CD4-positive, CD25-positive, alpha-beta regulatory T cell (primary cell): ENCODE measurements around the gene GALE. TPM values are rescaled to one million over a fixed set of nuclear protein-coding genes. Genes with fewer than 3 reads are reported as not detected.
"Not testable (repeated sequence)": the region's sequence is repeated elsewhere in the genome, so short reads cannot be mapped to it uniquely, and the experiment has no call there.

ENCODE experiments used
- ATAC-seq, 2 donors: fragments of 150-1000 bp; cut with Tn5 transposase; one replicate each; pipeline ENCODE4 v1.10.0; 2021; ENCODE audit warnings: low read depth in 2 of 2, moderate number of reproducible peaks in 2 of 2, moderate library complexity in 1 of 2
- DNase-seq, 3 donors: peaks; one replicate each; pipeline versions ENCODE4 v3.0.0 to v3.0.0-alpha.2; 2012 to 2022; ENCODE audit warnings: mixed read lengths in 1 of 3
- H3K27ac ChIP-seq: one replicate; pipeline ENCODE4 v1.7.0; 2013; ENCODE audit warnings: mild to moderate bottlenecking, low read length; ENCODE audit not compliant: insufficient read depth, poor library complexity, severe bottlenecking
- H3K27me3 ChIP-seq: one replicate; pipeline ENCODE4 v1.7.0; 2013; ENCODE audit warnings: low read length; ENCODE audit not compliant: control insufficient read depth, insufficient read depth
- H3K36me3 ChIP-seq: one replicate; pipeline ENCODE4 v1.7.0; 2013; ENCODE audit warnings: mild to moderate bottlenecking, low read length, moderate library complexity; ENCODE audit not compliant: control insufficient read depth, insufficient read depth
- H3K4me1 ChIP-seq: 2 replicates; pipeline ENCODE4 v1.7.0; 2013; ENCODE audit warnings: mild to moderate bottlenecking, low read length; ENCODE audit not compliant: insufficient read depth, control insufficient read depth, poor library complexity, severe bottlenecking
- H3K4me3 ChIP-seq: one replicate; pipeline ENCODE4 v1.7.0; 2013; ENCODE audit warnings: low read depth, mild to moderate bottlenecking, low read length, moderate library complexity
- H3K9me3 ChIP-seq, 2 experiments: 1 replicate in 1 of 2; 2 replicates in 1 of 2; pipeline ENCODE4 v1.7.0; 2013; ENCODE audit warnings: low read length in 2 of 2, mild to moderate bottlenecking in 1 of 2, moderate library complexity in 1 of 2; ENCODE audit not compliant: control insufficient read depth in 2 of 2
- H3K27ac Mint-ChIP-seq, 3 donors: one replicate each; pipeline ENCODE4 v1.8.0; 2020 to 2022; ENCODE audit warnings: mild to moderate bottlenecking in 3 of 3, mixed read lengths in 3 of 3, moderate library complexity in 2 of 3
- H3K27me3 Mint-ChIP-seq: one replicate; pipeline ENCODE4 v1.8.0; 2022; ENCODE audit warnings: mild to moderate bottlenecking, mixed read lengths
- H3K36me3 Mint-ChIP-seq: one replicate; pipeline ENCODE4 v1.8.0; 2020; ENCODE audit warnings: mixed read lengths
- H3K4me1 Mint-ChIP-seq, 4 donors: one replicate each; pipeline ENCODE4 v1.8.0; 2020 to 2022; ENCODE audit warnings: mixed read lengths in 4 of 4, mild to moderate bottlenecking in 1 of 4
- H3K4me3 Mint-ChIP-seq, 4 donors: one replicate each; pipeline ENCODE4 v1.8.0; 2020 to 2022; ENCODE audit warnings: mild to moderate bottlenecking in 4 of 4, mixed read lengths in 4 of 4, moderate library complexity in 3 of 4
- H3K9me3 Mint-ChIP-seq, 7 donors: one replicate each; pipeline ENCODE4 v1.8.0; 2020 to 2022; ENCODE audit warnings: mixed read lengths in 7 of 7, mild to moderate bottlenecking in 3 of 7, moderate library complexity in 2 of 7
- polyA plus RNA-seq, 4 donors: library from polyadenylated mRNA; unstranded; fragments of 300-500 nt; fragmentation: Illumina TruSeq; gene quantifications; one replicate each; pipeline ENCODE4 v1.2.3, GENCODE V29; 2021
- total RNA-seq: library from RNA; stranded (reverse); gene quantifications from one replicate; pipeline ENCODE4 v1.2.3, GENCODE V29; 2022

The GALE gene
- total and polyA plus RNA-seq, 5 donors from 2014 or later: 7.0 to 10.3 (median 9.8) TPM

GRCh38 chr1:23806280-23806679 lies 5.7 kb upstream of the GALE start:
- Mint-ChIP-seq H3K27me3 (no peaks in the 10 kb centered on the region), H3K4me3 (no peak overlapping the region), H3K36me3 (peaks cover 41% of the 10 kb centered on the region), H3K27ac (no peak overlapping the region), H3K9me3 (no peaks in the 10 kb centered on the region), H3K4me1 (peaks cover 8 to 20% (median 15%) of the 10 kb centered on the region in 4 donors)
- H3K4me3 ChIP-seq: no peak overlapping the region
- peaks cover 12% of the 10 kb centered on the region for H3K36me3 ChIP-seq
- peaks cover 9% of the 10 kb centered on the region for H3K4me1 ChIP-seq
- no peaks in the 10 kb centered on the region for H3K27me3 ChIP-seq
- no peak overlapping the region for H3K27ac ChIP-seq
- ATAC-seq (no peak), DNase-seq (no peak)
- H3K9me3 ChIP-seq: no peaks in the 10 kb centered on the region

- no peaks in the 10 kb centered on the region for H3K9me3 Mint-ChIP-seq
- H3K36me3 Mint-ChIP-seq: peaks cover 33% of the 10 kb centered on the region
- peaks cover 6 to 15% (median 7%) of the 10 kb centered on the region in 4 donors for H3K4me1 Mint-ChIP-seq
- DNase-seq: no peak
- H3K9me3 ChIP-seq: no peaks in the 10 kb centered on the region
- no peaks in the 10 kb centered on the region for H3K27me3 ChIP-seq
- H3K4me1 ChIP-seq: peaks cover 16% of the 10 kb centered on the region
- no peaks in the 10 kb centered on the region for H3K27me3 Mint-ChIP-seq
- no peak for ATAC-seq
- no peak overlapping the region for H3K4me3 ChIP-seq
- peak overlapping the region in 2 of 4 donors; percentile 47 to 51 for H3K4me3 Mint-ChIP-seq
- H3K27ac Mint-ChIP-seq: peak overlapping the region in 2 of 3 donors; percentile 39 to 83
- H3K36me3 ChIP-seq: peaks cover 12% of the 10 kb centered on the region
- no peak overlapping the region for H3K27ac ChIP-seq
Measured at GRCh38 chr1:23805025-23805424, 4.5 kb upstream of the GALE start.

- H3K4me1 ChIP-seq: peaks cover 17% of the 10 kb centered on the region
- H3K27me3 Mint-ChIP-seq: no peaks in the 10 kb centered on the region
- peak overlapping the region in 1 of 3 donors; percentile 39 for H3K27ac Mint-ChIP-seq
- H3K4me1 Mint-ChIP-seq: peaks cover 0 to 15% (median 6%) of the 10 kb centered on the region in 4 donors
- ATAC-seq (no peak), DNase-seq (no peak)
- H3K27ac ChIP-seq: no peak overlapping the region
- no peaks in the 10 kb centered on the region for H3K9me3 Mint-ChIP-seq
- peaks cover 33% of the 10 kb centered on the region for H3K36me3 Mint-ChIP-seq
- H3K27me3 ChIP-seq: no peaks in the 10 kb centered on the region
- H3K4me3 ChIP-seq: no peak overlapping the region
- peaks cover 12% of the 10 kb centered on the region for H3K36me3 ChIP-seq
- H3K9me3 ChIP-seq: no peaks in the 10 kb centered on the region
- peak overlapping the region in 2 of 4 donors; percentile 44 to 51 for H3K4me3 Mint-ChIP-seq
Measured at GRCh38 chr1:23804183-23804835, 3.8 kb upstream of the GALE start.

GRCh38 chr1:23803674-23804073 lies 3.1 kb upstream of the GALE start:
- DNase-seq: no peak
- no peaks in the 10 kb centered on the region for H3K27me3 ChIP-seq
- Mint-ChIP-seq H3K27ac (peak overlapping the region in 1 of 3 donors; percentile 25), H3K9me3 (no peaks in the 10 kb centered on the region), H3K27me3 (no peaks in the 10 kb centered on the region), H3K36me3 (peaks cover 33% of the 10 kb centered on the region), H3K4me1 (peaks cover 0 to 20% (median 8%) of the 10 kb centered on the region in 4 donors), H3K4me3 (peak overlapping the region in 3 of 4 donors; percentile 44 to 91 (median 83))
- H3K4me1 ChIP-seq: peaks cover 20% of the 10 kb centered on the region
- H3K4me3 ChIP-seq: no peak overlapping the region
- H3K27ac ChIP-seq: no peak overlapping the region
- ATAC-seq: no peak
- no peaks in the 10 kb centered on the region for H3K9me3 ChIP-seq
- H3K36me3 ChIP-seq: peaks cover 12% of the 10 kb centered on the region

GRCh38 chr1:23802809-23803342 lies 2.3 kb upstream of the GALE start:
- H3K9me3 ChIP-seq, H3K27me3 ChIP-seq, H3K9me3 Mint-ChIP-seq, DNase-seq, H3K27me3 Mint-ChIP-seq, ATAC-seq, H3K4me3 ChIP-seq, H3K27ac ChIP-seq, H3K36me3 ChIP-seq: not testable (repeated sequence)
- peak overlapping the region in 2 of 3 donors; percentile 88 to 90 for H3K27ac Mint-ChIP-seq
- peaks cover 32% of the 10 kb centered on the region for H3K36me3 Mint-ChIP-seq
- H3K4me3 Mint-ChIP-seq: peak overlapping the region in 3 of 4 donors; percentile 91 to 98 (median 91)
- H3K4me1 Mint-ChIP-seq: peaks cover 0 to 21% (median 9%) of the 10 kb centered on the region in 4 donors
- H3K4me1 ChIP-seq: peaks cover 20% of the 10 kb centered on the region

- H3K27ac ChIP-seq: no peak overlapping the region
- H3K4me1 Mint-ChIP-seq: peaks cover 0 to 21% (median 9%) of the 10 kb centered on the region in 4 donors
Measured at GRCh38 chr1:23801876-23802275, 1.3 kb upstream of the GALE start.

GRCh38 chr1:23801338-23801748 lies 789 bp upstream of the GALE start:
- Mint-ChIP-seq H3K9me3 (no peaks in the 10 kb centered on the region), H3K27ac (peak overlapping the region; percentile 88 to 95 (median 92)), H3K4me1 (peaks cover 0 to 21% (median 7%) of the 10 kb centered on the region in 4 donors), H3K4me3 (peak overlapping the region; percentile 91 to 98 (median 92)), H3K36me3 (peaks cover 20% of the 10 kb centered on the region), H3K27me3 (no peaks in the 10 kb centered on the region)
- peak overlapping the region; percentile 89 for H3K27ac ChIP-seq
- ATAC-seq: no peak
- peak overlapping the region; percentile 73 for H3K4me3 ChIP-seq
- no peak for DNase-seq
- peaks cover 6% of the 10 kb centered on the region for H3K36me3 ChIP-seq
- no peaks in the 10 kb centered on the region for H3K27me3 ChIP-seq
- H3K9me3 ChIP-seq: no peaks in the 10 kb centered on the region
- H3K4me1 ChIP-seq: peaks cover 20% of the 10 kb centered on the region

More at GRCh38 chr1:23801876-23802275, 1.3 kb upstream of the GALE start:
- H3K4me3 ChIP-seq: no peak overlapping the region
- peaks cover 2% of the 10 kb centered on the region for H3K36me3 ChIP-seq
- H3K27me3 ChIP-seq: no peaks in the 10 kb centered on the region
- Mint-ChIP-seq H3K27ac (peak overlapping the region in 2 of 3 donors; percentile 88 to 95), H3K36me3 (peaks cover 24% of the 10 kb centered on the region), H3K27me3 (no peaks in the 10 kb centered on the region), H3K4me3 (peak overlapping the region; percentile 63 to 98 (median 91)), H3K9me3 (no peaks in the 10 kb centered on the region)
- H3K9me3 ChIP-seq: no peaks in the 10 kb centered on the region
- DNase-seq (no peak), ATAC-seq (no peak)
- peaks cover 20% of the 10 kb centered on the region for H3K4me1 ChIP-seq
